GM18868 (cell line): ENCODE results near the gene HOXD13.

Source experiments
- ATAC-seq: cut with Tn5 transposase; IDR thresholded peaks from one replicate; pipeline ENCODE4 v1.9.1; 2021; ENCODE audit warnings: mild to moderate bottlenecking, moderate library complexity; ENCODE audit not compliant: unreplicated experiment

Gene HOXD13

DNA sequence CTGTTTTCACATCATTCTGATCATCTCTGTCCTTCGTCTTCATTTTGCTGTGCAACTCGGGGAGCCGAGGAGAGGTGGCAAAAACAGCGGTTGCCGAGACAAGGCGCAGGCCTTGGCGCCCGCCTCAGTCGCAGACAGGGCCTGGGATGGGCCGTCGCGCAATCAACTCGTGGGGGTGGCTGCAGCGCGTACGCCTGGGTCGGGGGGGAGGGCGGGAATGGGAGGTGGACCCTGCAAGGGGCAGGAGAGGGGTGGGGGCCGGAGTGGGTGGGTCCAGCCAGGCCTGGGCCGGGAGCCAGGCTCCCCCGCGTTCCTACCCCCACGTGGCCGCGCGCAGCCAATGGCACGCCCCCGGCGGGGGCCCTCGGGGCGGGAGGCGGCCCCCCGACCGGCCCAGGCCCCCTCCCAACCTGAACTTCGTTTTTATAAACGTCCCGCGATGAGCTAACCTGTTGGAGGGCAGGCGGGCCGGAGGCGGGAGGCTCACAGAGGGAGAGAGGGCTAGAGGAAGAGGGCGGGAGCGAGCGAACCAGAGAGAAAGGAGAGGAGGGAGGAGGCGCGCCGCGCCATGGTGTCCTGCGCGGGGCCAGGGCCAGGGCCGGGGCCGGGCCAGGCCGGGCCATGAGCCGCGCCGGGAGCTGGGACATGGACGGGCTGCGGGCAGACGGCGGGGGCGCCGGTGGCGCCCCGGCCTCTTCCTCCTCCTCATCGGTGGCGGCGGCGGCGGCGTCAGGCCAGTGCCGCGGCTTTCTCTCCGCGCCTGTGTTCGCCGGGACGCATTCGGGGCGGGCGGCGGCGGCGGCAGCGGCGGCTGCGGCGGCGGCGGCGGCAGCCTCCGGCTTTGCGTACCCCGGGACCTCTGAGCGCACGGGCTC is at the start of gene HOXD13:
TSS of gene HOXD13 (plus strand) at position 452 of the 875 bp plus-strand sequence. CDS start at position 622, 170 bp downstream.
- ATAC-seq, result no peak

DNA sequence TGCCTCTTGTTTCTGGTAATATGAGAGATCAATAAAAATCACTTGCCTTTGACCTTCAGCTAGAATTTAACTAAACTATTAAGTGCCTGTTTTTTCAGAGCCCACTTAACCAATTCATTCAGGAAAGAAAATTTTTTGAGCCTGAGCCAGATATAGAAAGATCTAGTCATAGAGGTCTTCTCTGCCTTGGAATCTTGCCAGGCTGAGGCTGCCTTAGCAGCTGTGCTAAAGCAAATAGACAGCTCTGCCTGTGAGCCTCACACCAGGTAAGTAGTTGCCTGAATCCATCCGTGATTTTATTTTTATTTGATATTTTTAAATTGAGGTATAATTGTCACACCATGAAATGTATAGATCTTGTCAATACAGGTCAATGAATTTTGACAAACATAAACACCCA is 36.1 kb upstream of the HOXD13 start:
- ATAC-seq, result no peak

DNA sequence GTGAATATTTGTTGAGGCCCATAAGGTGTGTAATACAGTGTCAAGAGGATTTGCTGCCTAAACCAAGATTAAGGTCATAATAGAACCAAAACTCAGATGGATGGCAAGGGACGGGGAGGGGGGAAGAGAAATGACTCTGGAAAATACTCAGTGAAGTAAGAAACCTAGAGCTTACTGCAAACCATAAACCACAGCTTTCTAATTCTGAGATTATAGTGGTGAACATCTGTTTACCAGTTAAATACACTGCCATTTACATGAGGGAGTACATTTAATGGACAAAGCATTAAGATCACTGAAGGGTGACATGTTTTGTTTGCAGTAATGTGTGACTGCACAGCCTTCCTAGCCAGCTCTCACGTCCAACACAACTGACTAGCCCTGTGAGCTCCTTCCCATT is 28.6 kb upstream of the HOXD13 start:
- ATAC-seq, result peak; percentile 65

DNA sequence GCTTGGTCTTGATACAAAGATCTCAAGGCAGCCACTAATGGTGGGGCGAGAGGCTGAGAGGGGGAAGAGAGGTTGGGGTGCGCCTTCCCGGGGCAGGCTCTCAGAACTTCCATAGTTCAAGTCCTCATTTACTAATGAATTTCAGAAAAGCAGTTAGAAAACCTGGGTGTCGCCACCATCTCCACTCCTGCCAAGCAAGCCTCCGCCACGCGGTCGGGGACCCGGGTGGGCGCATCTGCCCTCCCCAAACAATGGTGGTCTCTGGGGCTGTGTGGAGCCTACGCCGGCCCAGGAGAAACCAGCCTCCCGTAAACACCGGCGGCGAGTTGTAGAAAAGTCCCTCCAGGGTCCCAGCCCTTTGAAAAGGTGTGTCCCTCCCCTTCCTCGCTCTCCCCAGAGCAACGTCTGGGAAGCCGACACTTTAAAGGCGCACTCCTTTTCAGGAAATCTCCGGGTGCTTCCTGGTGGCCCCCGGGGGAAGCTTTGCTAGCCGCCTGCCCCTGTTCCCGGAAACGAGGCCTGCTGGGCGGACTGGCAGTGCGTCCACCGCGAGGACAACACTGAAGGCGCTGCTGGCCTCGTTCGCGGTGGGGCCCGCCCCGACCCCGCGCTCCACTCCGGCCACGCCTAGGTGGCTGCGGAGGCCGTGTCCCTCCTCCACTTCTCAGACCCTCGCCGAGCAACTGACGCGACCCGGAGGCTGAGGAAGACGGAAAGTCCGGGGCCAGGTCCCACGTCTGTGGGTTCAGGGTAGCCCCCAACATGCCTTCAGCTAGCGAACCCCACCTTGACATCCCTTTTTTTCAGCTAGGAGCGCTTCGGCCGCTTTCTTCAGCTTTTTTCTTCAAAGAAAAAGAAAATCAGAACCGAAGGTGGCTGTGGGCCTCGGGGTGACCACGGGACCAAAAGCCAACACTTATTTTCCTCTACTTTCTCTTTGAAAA is 25.6 kb upstream of the HOXD13 start:
- no peak for ATAC-seq

DNA sequence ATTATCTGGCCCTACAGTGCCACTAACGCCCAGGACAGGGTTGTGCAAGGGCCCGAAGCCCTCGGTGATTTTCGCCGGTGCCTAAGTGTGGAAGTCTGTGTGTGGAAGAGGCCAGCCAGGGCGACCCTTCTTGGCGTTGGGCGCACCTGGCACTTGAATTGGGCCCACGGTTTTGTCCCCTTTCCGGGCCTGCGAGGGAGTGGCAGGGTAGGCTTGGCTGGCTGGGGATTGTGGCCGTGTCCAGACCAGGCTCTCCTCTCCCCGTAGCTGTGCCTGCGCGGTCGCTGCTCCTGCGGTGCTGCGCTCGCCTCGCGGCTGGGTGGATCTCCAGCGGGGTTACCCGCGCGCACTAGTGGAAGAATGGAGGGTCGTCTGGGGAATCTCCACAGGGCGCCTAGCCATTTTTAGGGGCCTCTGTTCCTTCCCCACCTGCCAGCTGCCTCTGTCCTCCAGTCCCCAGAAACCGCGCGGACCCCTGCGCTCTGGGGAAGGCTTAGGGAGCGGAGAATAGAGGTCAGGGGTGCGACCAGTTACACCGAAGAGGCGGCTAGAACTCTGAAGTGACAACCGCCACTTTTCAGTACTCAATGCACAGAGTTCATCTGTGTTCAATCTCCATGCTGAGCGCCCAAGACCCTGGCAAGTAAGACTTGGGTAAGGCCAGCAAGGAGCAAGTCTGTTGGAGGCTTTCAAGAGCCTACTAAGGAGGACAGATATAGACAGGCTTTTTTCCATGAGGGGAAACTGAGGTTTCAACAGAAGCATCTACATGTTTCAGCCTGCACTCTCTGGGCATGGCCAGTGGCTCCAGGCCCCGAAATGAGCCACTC is 24.7 kb upstream of the HOXD13 start:
- no peak for ATAC-seq

DNA sequence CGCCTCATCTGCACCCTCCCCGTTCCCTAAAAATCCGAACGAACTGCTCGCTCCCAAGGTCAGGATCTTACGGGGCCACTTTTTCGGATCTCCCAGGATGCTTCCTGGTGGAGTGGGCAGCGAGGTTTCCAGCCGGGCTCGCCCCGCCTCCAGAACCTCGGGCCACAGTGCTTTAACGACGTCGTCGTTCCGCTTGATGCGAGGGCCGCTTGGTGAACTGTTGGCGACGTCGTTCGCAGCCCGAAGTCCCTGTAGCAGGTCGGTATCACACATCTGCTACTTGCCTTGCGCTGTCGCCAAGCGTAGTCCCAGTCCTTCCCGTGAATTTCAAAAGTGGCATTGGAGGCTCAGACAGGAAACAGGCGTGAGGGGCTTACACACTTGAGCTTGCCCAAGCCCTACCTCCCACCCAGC is 24.1 kb upstream of the HOXD13 start:
- no peak for ATAC-seq

DNA sequence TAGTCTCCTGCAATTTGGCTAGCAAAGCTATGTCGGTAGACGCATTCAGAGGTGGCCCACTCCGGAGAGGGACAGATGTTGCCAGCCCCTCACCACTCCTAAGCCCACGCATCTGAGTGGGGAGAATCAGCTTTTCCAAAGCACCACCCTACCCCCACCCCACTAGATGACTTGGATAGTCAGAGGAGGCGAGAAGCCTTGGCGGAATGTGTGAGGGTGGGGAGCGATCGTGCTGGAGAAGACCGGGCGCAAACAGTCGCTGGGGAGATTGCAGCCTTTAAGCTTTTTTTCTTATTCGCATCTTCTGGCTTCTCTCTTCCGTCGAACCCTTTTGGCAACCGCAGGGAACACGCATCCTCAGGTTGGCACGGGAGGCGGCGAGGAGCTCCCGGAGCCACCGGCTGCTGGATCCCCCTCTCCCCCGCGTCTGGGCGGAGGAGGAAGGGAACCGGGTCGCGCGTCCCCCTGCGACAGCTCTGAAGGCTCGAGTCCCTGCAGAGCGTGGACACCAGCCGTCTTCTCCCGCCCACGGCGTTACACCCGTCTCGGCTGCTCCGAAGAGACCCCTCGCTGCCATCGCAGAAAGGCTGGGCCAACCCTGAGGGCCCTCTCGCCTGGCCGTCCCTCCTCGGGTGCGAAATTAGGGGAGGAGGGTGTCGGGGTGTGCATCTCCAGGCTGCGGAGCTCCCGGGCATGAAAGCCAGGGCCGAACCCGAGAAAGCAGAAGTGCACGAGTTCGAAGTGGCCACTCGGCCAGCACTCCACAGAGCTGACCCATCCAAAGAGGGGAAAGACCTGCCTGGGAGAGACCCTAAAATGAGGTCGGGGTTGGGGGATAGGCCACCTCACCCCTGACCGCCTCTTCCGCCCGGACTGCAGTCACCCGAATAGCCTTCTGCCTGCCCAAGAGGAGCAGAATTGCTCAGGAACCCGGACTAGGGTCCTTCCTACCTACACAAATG is 20.9 kb upstream of the HOXD13 start:
- ATAC-seq, result no peak

DNA sequence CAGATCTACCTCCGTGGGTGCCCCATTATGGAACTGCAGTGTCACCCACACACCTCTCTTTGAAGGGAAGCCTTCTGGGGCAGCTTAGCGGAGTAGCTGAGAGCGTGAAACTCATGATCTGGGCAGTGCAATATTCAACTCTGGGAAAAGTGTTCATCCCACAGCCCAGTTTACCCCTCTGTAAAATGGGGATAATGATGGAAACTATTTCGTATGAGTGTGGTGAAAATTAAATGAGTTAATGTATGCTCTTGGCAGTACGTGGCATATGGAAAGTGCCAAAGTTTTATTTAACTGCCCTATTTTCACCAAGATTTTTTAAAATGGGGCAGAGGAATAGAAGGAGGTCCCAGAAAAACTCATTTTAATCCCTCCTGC is 20.2 kb upstream of the HOXD13 start:
- ATAC-seq, result no peak

DNA sequence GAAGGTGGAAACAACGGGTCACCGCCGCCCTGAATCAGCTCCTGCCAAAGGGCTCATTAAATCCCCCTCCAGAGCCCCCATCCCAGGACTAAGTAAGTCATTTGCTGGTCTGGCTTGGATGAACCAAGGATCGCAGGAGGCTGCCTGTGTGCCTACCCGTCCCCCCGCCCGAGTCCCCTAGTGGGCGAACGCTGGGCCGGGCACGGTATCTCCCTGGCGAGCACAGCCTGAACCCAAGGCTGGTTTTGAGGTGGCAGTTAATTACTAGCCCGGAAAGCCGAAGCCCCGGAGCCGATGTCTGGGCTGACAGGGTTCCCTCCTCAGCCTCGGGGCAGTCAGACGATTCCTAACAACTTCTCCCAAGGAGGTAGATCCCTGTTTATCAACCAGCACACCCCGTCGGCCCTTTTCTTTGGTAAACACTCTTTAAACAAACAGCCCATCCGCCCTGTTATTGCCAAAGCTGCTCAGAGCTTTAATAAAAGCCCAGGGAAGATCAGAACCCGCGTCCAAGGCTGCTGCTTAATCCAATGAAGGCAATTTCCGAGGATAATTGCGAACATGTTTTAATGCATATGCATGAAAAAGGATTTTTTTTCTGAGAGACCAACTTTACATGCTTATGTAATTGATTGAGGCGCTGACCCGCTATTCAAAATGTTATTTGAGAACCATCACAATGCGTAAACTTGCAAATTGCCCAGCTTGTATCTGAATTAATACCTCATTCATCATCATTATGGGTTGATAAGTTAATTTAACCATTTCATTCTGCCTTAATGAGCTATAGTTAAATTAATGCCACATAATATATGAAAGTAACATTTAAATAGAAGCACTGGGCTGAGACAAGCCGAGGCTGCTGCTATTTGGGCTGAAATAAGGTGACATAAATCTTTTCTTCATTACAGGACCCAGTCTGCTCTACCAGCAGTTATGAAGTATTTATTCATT is 19.3 kb upstream of the HOXD13 start:
- ATAC-seq, result no peak

DNA sequence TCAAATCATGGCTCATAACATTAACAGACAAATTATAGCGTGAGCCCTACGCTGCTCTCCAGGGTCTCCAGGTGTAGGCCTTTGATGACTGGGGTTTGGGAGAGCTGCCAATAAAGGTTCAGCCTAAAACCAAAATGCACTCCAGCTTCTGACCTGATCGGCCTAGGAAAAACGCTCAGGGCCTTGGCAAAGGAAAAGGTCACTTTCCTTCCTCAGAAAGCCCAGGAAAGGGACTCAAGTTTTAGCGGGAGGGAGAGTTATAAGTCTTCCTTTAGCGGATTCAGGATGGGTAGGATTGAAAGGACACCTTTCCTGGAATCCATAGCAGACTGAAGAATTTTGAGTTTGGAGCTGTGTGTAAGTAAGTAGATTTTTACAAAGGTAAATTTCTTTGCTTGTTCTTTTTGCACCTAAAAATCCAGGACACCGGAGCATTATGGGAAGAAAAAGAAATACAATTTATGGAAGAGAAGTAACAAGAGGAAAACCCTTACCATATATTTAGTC is 17.5 kb upstream of the HOXD13 start:
- ATAC-seq, result no peak

DNA sequence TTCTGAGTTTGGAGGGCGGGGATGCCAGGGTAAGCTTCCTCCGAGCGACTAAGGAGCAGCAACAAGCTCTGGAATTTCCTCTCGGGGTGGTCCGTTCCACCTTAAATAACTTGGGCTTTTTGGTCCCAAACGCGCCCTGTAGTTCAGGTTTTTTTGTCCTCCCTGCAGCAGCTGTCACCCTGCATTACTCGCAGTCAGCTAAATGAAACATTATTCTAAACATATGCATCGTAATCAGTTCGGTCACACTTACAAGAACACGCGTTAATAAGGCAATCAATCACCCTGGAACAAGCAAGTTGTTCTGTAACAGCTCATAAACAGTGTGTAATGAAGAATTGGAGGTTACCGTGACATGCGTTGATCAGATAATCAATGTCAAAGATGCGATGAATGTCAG is 17.0 kb upstream of the HOXD13 start:
- no peak for ATAC-seq

DNA sequence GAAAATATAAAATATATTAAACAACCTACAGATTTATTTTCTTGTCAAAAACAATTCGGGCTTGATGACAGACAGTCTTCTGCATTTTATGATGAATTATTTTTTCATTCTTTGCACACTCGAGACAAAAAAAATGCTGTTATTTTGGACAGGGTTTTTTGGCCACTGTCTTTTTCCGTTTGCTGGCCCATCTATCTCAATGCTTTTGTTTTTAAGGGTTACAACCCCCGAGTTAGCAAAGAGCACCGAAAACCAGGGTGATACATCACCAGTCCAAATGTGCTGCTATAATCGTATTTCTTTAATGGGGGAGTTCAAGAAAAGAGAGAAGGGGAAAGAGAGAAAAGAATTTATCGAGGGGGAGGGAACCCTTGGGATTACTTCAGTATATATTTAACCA is 16.5 kb upstream of the HOXD13 start:
- no peak for ATAC-seq

DNA sequence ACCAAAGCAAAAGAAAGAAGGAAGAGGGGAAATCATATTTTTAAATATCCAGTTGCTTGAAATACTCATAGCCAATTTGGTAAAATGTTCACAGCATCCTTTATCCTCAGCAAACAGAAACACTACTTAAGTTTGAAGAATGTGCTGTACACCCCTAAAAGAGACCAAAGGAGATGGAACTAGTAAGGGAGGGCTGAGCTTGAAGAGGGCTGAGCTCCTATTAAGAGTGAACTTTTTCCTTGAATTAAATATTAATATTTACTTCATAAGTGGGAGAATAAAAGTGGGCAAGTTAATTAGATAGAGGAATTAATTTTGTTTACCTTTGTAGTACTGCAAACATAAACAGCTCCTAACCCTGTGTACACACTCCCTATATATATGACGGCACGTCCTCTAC is 15.7 kb upstream of the HOXD13 start:
- ATAC-seq, result no peak

DNA sequence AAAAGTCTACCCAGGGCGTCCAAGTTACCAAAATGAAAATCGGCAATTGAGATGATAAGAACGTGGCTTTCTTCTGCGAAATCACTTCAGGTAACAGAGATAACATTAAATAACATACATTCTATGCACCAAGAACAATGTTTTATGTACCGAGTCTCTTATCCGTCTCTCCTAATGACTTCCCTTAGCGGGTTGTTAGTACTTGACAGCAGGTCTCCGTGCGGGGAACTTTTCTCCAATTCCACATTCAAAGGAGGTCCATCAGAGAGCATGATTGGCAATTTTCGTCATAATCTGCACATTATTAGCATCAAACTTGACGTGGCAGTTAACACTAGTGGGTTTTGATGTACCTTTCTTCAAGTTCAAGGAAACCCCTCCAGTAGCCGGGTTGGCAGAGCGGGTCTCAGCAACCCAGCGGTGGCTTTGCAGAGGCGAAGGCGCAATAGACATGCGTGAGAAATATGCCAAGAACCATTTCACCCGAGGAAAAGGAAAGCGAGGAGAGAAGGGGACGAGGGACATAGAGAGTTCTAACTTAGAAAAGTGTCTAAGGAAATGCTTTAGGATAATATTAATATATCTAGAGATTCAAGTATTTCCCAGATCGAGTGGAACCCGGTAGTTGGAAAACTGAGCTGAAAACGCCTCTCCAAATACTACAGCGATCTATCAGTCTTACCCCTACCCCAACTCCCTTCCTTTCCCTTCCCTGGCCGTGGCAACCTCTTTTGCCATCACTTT is 13.8 kb upstream of the HOXD13 start:
- ATAC-seq, result no peak

DNA sequence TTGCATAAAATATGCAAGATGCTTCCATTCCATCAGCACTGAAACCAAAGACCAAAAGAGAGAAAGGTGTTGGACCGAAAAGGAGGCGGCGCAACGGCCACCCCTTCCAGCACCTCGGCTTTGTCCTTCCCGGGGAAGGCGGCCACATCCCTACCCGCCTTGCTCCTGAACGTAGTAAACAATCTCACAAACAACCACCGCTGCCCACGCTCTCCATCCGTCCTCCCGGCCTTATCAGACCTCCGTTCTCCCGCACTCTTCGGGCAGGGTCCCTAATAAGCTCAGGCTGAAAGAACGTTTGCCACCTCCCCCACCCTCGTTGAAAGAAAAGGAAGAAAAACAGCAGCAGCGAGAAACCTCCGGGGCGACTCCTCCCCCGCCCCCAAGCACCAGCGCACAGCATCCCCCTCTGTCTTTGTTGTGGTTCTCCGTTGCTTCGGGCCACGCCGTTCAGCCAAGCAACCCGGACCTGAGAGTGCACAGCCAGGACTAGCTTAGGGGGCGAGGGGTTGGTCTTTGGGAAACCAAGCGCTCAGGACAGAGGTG is 13.2 kb upstream of the HOXD13 start:
- no peak for ATAC-seq

DNA sequence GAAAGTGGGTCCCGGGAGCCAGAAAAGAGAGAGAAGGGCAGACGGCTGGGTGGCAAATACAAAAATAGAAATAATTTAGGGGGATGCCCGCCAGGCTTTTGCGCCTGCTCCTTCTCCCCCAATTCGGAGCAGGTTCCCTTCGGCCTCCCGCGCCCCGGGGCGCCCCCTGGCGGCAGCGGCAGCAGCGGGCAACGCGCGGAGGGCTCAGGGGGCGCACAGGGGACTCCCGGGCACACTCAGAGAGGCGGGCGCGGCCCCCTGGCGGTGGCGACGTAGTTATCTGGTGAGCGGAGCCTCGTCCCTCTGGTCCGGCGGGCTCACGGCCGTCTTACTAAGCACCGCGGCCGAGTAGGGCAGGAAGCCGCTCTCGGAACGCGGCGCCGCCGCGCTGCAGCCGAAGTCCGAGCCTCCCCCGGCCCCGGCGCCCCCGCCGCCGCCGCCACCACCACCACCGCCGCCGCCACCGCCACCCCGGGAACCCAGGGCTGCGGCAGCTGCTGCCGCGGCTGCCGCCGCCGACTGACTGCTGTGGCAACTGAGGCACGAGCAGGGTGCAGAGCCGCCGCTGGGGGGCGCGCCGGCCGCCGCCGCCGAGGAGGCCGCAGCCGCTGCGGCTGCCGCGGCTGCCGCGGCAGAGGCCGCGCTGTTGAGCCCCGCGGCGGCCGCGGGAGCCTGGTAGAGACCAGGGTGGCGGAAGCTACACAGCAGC is 12.5 kb upstream of the HOXD13 start:
- ATAC-seq, result no peak
